ENCODE results near the gene CP. TPM values are rescaled to one million over a fixed set of nuclear protein-coding genes. Genes with fewer than 3 reads are reported as not detected.

The CP gene
- total RNA-seq, 1 experiment from 2014 or later: 5.8 TPM

DNA sequence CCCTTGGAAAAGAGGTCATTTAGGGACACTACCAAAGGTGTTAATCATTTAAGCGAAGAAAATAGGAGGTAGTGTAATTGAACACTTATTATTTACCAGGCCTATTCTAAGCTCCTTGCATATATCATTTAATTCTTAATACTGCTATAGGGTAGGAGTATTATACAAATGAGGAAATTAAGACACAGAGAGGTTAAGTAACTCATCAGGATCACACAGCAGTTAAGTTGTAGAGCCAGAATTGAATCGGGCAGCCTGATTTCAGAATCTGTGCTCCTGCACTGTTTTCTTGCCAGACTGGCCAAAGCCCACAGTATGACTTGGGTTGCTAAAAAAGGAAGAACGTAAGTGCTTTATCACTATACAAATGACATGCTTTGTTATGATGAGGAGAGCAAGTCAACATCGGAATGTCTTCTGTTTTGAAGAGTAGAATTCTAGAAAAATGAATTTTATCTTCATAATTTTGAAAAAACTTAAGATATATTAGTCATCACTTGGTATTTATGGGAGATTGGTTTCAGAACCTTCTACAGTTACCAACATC is 60.8 kb downstream of the CP start:
- in situ Hi-C loops (cut with HindIII; ENCODE audit: low pct_unique_long_range_greater_than_20kb, low sequenced_read_pairs): no loop called here
- ChIA-PET POLR2A (interaction anchor here (0.5 kb wide), 1 partner anchor 30 kb away, joined by 3 read pairs; no protein-coding TSS in a partner anchor), CTCF (no interaction called here)

GRCh38 chr3:149153402-149153801 is 68.2 kb downstream of the CP start:
- DNase-seq (ENCODE audit: low read depth, low spot score) (no peak), ATAC-seq (no peak)
- POLR2A ChIA-PET: no interaction called here
- H3K4me3 ChIP-seq (ENCODE audit: low read depth in 2 of 2, low read length in 2 of 2): no peak overlapping the region
- BruUV-seq (replicated peaks): no TSS peak
- TF ChIP-seq SIN3A (IDR thresholded peaks at IDR 0.05; ENCODE audit: borderline replicate concordance, insufficient read depth, low read depth, low read length) (no peak), POLR2AphosphoS5 (IDR thresholded peaks at IDR 0.05; ENCODE audit: low read depth, low read length) (no peak), TCF7L2 (IDR thresholded peaks at IDR 0.05; ENCODE audit: low read depth, low read length) (no peak)
- TF ChIP-seq, protein P1, sequence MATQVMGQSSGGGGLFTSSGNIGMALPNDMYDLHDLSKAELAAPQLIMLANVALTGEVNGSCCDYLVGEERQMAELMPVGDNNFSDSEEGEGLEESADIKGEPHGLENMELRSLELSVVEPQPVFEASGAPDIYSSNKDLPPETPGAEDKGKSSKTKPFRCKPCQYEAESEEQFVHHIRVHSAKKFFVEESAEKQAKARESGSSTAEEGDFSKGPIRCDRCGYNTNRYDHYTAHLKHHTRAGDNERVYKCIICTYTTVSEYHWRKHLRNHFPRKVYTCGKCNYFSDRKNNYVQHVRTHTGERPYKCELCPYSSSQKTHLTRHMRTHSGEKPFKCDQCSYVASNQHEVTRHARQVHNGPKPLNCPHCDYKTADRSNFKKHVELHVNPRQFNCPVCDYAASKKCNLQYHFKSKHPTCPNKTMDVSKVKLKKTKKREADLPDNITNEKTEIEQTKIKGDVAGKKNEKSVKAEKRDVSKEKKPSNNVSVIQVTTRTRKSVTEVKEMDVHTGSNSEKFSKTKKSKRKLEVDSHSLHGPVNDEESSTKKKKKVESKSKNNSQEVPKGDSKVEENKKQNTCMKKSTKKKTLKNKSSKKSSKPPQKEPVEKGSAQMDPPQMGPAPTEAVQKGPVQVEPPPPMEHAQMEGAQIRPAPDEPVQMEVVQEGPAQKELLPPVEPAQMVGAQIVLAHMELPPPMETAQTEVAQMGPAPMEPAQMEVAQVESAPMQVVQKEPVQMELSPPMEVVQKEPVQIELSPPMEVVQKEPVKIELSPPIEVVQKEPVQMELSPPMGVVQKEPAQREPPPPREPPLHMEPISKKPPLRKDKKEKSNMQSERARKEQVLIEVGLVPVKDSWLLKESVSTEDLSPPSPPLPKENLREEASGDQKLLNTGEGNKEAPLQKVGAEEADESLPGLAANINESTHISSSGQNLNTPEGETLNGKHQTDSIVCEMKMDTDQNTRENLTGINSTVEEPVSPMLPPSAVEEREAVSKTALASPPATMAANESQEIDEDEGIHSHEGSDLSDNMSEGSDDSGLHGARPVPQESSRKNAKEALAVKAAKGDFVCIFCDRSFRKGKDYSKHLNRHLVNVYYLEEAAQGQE (IDR thresholded peaks at IDR 0.05; ENCODE audit: insufficient read depth in 1 of 2, low read depth in 2 of 2, low read length in 1 of 2): no peak
- TF ChIP-seq, protein P2, sequence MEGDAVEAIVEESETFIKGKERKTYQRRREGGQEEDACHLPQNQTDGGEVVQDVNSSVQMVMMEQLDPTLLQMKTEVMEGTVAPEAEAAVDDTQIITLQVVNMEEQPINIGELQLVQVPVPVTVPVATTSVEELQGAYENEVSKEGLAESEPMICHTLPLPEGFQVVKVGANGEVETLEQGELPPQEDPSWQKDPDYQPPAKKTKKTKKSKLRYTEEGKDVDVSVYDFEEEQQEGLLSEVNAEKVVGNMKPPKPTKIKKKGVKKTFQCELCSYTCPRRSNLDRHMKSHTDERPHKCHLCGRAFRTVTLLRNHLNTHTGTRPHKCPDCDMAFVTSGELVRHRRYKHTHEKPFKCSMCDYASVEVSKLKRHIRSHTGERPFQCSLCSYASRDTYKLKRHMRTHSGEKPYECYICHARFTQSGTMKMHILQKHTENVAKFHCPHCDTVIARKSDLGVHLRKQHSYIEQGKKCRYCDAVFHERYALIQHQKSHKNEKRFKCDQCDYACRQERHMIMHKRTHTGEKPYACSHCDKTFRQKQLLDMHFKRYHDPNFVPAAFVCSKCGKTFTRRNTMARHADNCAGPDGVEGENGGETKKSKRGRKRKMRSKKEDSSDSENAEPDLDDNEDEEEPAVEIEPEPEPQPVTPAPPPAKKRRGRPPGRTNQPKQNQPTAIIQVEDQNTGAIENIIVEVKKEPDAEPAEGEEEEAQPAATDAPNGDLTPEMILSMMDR (IDR thresholded peaks at IDR 0.05): no peak
- in situ Hi-C loops (cut with HindIII; ENCODE audit: low pct_unique_long_range_greater_than_20kb, low sequenced_read_pairs) (no loop called here), intact Hi-C loops (cut with micrococcal nuclease; ENCODE audit: unreplicated experiment) (no loop called here)
- no peaks in the 10 kb centered on the region for H3K27me3 ChIP-seq (ENCODE audit: control insufficient read depth, insufficient read depth, low read length)
- peaks cover 56% of the 10 kb centered on the region for H3K36me3 ChIP-seq (ENCODE audit: control insufficient read depth, insufficient read depth, low read length)
- H3K27ac ChIP-seq (ENCODE audit: low read length): no peak overlapping the region
- no peaks in the 10 kb centered on the region for H3K9me3 ChIP-seq (ENCODE audit: control insufficient read depth, insufficient read depth, low read depth, low read length)
- CTCF ChIA-PET: no interaction called here
- no peaks in the 10 kb centered on the region for H3K4me1 ChIP-seq (ENCODE audit: control insufficient read depth, insufficient read depth, low read length)

More for the DNA sequence above, 60.8 kb downstream of the CP start:
- intact Hi-C loops (cut with micrococcal nuclease; ENCODE audit: unreplicated experiment): no loop called here
- no TSS peak for BruUV-seq (replicated peaks)
- TF ChIP-seq POLR2AphosphoS5 (IDR thresholded peaks at IDR 0.05; ENCODE audit: low read depth, low read length) (no peak), TCF7L2 (IDR thresholded peaks at IDR 0.05; ENCODE audit: low read depth, low read length) (no peak), SIN3A (IDR thresholded peaks at IDR 0.05; ENCODE audit: borderline replicate concordance, insufficient read depth, low read depth, low read length) (no peak)
- TF ChIP-seq, protein P2 (IDR thresholded peaks at IDR 0.05): no peak
- TF ChIP-seq, protein P1 (IDR thresholded peaks at IDR 0.05; ENCODE audit: insufficient read depth in 1 of 2, low read depth in 2 of 2, low read length in 1 of 2): no peak
- Histone ChIP-seq H3K27ac (ENCODE audit: low read length) (no peak overlapping the region), H3K9me3 (ENCODE audit: control insufficient read depth, insufficient read depth, low read depth, low read length) (no peaks in the 10 kb centered on the region), H3K4me3 (ENCODE audit: low read depth in 2 of 2, low read length in 2 of 2) (no peak overlapping the region), H3K27me3 (ENCODE audit: control insufficient read depth, insufficient read depth, low read length) (no peaks in the 10 kb centered on the region), H3K4me1 (ENCODE audit: control insufficient read depth, insufficient read depth, low read length) (no peaks in the 10 kb centered on the region), H3K36me3 (ENCODE audit: control insufficient read depth, insufficient read depth, low read length) (peaks cover 73% of the 10 kb centered on the region)
- ATAC-seq (no peak), DNase-seq (ENCODE audit: low read depth, low spot score) (no peak)
